ENCODE results near the gene ENDOU. TPM values are rescaled to one million over a fixed set of nuclear protein-coding genes. Genes with fewer than 3 reads are reported as not detected.

Gene ENDOU
- total RNA-seq, 1 donor from 2014 or later, result not detected

GRCh38 chr12:47736216-47736615 is 10.9 kb upstream of the ENDOU start:
- Histone ChIP-seq H3K4me3 (no peak overlapping the region), H3K4me1 (peaks cover 18 to 38% of the 10 kb centered on the region in 2 donors), H3K27me3 (no peaks in the 10 kb centered on the region), H3K27ac (peak overlapping the region; percentile 80 to 86), H3K9me3 (no peaks in the 10 kb centered on the region), H3K36me3 (peaks cover 0 to 19% of the 10 kb centered on the region in 2 donors)
- intact Hi-C loops (cut with DNase I), result no loop called here
- TF ChIP-seq, protein P1, sequence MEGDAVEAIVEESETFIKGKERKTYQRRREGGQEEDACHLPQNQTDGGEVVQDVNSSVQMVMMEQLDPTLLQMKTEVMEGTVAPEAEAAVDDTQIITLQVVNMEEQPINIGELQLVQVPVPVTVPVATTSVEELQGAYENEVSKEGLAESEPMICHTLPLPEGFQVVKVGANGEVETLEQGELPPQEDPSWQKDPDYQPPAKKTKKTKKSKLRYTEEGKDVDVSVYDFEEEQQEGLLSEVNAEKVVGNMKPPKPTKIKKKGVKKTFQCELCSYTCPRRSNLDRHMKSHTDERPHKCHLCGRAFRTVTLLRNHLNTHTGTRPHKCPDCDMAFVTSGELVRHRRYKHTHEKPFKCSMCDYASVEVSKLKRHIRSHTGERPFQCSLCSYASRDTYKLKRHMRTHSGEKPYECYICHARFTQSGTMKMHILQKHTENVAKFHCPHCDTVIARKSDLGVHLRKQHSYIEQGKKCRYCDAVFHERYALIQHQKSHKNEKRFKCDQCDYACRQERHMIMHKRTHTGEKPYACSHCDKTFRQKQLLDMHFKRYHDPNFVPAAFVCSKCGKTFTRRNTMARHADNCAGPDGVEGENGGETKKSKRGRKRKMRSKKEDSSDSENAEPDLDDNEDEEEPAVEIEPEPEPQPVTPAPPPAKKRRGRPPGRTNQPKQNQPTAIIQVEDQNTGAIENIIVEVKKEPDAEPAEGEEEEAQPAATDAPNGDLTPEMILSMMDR (IDR thresholded peaks at IDR 0.05), result no peak
- DNase-seq (ENCODE audit: low spot score in 2 of 2), result no peak

DNA sequence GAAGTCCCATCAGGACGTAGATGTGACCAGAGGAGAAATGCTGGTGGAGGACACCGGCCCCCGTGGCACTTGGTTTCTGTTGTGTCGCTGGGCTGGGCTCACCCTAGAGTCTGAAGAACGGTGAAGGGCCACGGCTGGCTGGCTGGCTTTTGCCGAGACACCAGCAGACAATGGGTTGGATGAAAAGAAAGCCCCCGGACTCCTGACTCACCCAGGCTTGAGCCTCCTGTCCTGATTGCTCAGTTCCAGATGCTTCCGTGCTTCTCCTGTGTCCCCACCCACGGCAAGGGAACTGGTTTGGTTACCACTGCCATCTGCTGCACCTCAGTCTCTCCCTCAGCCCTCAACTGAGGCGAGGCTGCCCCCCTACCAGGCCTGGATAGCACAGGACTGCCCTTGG is 10.4 kb upstream of the ENDOU start:
- Histone ChIP-seq H3K27me3 (no peaks in the 10 kb centered on the region), H3K36me3 (peaks cover 0 to 18% of the 10 kb centered on the region in 2 donors), H3K27ac (peak overlapping the region; percentile 80 to 86), H3K4me3 (no peak overlapping the region), H3K4me1 (peaks cover 18 to 34% of the 10 kb centered on the region in 2 donors), H3K9me3 (no peaks in the 10 kb centered on the region)
- no peak for DNase-seq (ENCODE audit: low spot score in 2 of 2)
- TF ChIP-seq, protein P1 (IDR thresholded peaks at IDR 0.05), result no peak
- intact Hi-C loops (cut with DNase I), result no loop called here

DNA sequence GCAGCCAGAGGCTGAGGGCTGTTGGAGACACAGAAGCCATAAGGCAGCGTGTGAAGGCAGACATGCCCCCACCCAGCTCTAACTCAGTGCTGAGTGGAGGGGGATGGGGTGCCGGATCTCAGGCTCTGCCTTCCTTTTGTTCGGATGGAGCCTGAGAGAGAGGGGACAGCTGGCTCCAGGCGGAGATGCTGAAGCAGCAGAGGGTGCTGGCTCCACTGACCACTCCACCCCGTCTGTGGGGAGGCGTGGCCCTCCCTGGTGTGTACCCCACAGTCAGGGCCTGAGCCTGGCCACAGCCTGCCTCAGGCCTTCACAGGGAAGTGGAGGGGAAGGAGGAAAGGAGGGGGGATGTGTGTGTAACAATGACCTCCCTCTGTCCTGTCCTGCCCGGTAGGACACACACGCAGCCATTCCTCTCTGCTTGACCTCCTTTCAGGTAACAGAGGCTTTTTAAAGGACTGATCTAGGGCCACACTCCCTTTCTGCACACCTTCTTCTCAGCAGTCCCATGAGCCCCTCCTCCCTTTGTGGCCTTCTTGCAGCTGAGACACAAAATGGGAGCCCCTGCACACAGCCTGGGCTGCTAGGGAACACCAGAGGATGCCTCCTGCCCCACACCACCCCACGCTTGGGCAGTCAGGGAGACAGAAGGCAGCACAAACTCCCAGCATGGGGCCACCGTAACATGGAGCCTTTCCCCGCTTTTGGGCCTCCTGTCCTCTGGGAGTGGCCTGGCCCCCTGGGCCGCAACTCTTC is 9.6 kb upstream of the ENDOU start:
- H3K27ac ChIP-seq, result peak overlapping the region; percentile 80 to 86
- intact Hi-C loops (cut with DNase I), result no loop called here

GRCh38 chr12:47733142-47733541 is 7.9 kb upstream of the ENDOU start:
- peaks cover 18 to 32% of the 10 kb centered on the region in 2 donors for H3K4me1 ChIP-seq
- no peak overlapping the region for H3K27ac ChIP-seq
- intact Hi-C loops (cut with DNase I), result no loop called here
- no peaks in the 10 kb centered on the region for H3K9me3 ChIP-seq
- H3K4me3 ChIP-seq, result no peak overlapping the region
- H3K36me3 ChIP-seq, result peaks cover 0 to under 1% of the 10 kb centered on the region in 2 donors
- no peaks in the 10 kb centered on the region for H3K27me3 ChIP-seq
- TF ChIP-seq, protein P1 (IDR thresholded peaks at IDR 0.05), result no peak
- DNase-seq (ENCODE audit: low spot score in 2 of 2), result no peak

More for the DNA sequence above, 9.6 kb upstream of the ENDOU start:
- H3K4me3 ChIP-seq, result no peak overlapping the region
- no peak for DNase-seq (ENCODE audit: low spot score in 2 of 2)
- H3K9me3 ChIP-seq, result no peaks in the 10 kb centered on the region
- peaks cover 0 to 10% of the 10 kb centered on the region in 2 donors for H3K36me3 ChIP-seq
- no peaks in the 10 kb centered on the region for H3K27me3 ChIP-seq
- TF ChIP-seq, protein P1 (IDR thresholded peaks at IDR 0.05), result no peak
- peaks cover 18 to 34% of the 10 kb centered on the region in 2 donors for H3K4me1 ChIP-seq

DNA sequence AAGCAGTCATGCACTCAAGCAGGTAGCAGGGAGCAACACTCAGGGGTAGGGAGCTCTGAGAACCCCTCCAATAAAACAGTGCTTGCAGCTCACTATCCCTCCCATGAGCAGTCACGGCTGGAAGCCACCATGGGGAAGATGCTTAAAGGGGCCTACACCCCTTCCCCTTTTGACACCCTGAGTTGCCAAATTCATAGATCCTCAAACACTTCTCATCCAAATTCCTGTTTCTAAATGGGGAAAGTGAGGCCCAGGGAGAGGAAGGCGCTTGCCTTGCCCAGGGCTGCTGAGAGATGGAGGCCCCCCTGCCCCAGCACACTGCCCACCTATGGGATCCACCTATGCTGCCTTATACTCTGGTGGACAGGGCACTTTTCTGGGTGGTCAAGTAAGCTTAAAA is 7.2 kb upstream of the ENDOU start:
- H3K27me3 ChIP-seq, result no peaks in the 10 kb centered on the region
- H3K4me1 ChIP-seq, result peaks cover 18 to 26% of the 10 kb centered on the region in 2 donors
- H3K36me3 ChIP-seq, result no peaks in the 10 kb centered on the region
- no peak overlapping the region for H3K27ac ChIP-seq
- no peak for DNase-seq (ENCODE audit: low spot score in 2 of 2)
- TF ChIP-seq, protein P1 (IDR thresholded peaks at IDR 0.05), result no peak
- no peak overlapping the region for H3K4me3 ChIP-seq
- intact Hi-C loops (cut with DNase I), result no loop called here
- H3K9me3 ChIP-seq, result no peaks in the 10 kb centered on the region
